IPS-15b (cell line): ENCODE data around the gene NUMA1.
A peak's percentile ranks its signal among the peaks of the same experiment; 100 is the strongest.

Experiments used
- H3K27me3 ChIP-seq: one replicate; pipeline ENCODE4 v1.6.1; 2013; ENCODE audit warnings: low read length; ENCODE audit not compliant: control insufficient read depth, insufficient read depth
- H3K36me3 ChIP-seq: one replicate; pipeline ENCODE4 v1.6.1; 2013; ENCODE audit warnings: low read length; ENCODE audit not compliant: control insufficient read depth, insufficient read depth
- H3K4me1 ChIP-seq: one replicate; pipeline ENCODE4 v1.6.1; 2013; ENCODE audit warnings: mild to moderate bottlenecking, low read length; ENCODE audit not compliant: control insufficient read depth, insufficient read depth
- H3K4me3 ChIP-seq: one replicate; pipeline ENCODE4 v1.5.1; 2013; ENCODE audit warnings: low read depth, low read length
- H3K9ac ChIP-seq: one replicate; pipeline ENCODE4 v1.6.1; 2013; ENCODE audit warnings: low read depth, mild to moderate bottlenecking, low read length
- H3K9me3 ChIP-seq: one replicate; pipeline ENCODE4 v1.6.1; 2013; ENCODE audit warnings: mild to moderate bottlenecking, low read length; ENCODE audit not compliant: control insufficient read depth, insufficient read depth

NUMA1 gene

DNA sequence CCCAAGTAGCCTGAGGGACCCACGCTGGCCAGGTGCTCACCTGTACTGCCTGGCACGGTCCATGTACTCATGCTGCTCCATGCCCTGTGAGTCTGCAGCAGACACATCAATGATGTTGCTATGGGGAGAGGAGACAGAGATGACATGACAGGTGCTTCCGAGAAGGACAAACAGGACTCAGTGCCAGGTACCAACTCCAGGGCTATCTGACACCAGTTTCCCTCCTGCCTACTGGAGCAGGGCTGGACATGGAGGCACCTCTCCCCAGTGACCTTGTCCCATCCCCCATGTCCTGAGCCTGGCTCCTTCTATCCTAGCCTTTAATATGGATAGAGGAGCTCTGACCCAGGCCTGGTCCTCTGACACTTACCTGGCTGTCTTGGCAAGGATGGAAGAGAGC, 18.4 kb upstream of the NUMA1 start:
- H3K4me1 ChIP-seq: peaks cover 3% of the 10 kb centered on the region
- no peak overlapping the region for H3K4me3 ChIP-seq
- no peaks in the 10 kb centered on the region for H3K9me3 ChIP-seq
- H3K27me3 ChIP-seq: no peaks in the 10 kb centered on the region
- peaks cover 50% of the 10 kb centered on the region for H3K36me3 ChIP-seq
- no peak overlapping the region for H3K9ac ChIP-seq

DNA sequence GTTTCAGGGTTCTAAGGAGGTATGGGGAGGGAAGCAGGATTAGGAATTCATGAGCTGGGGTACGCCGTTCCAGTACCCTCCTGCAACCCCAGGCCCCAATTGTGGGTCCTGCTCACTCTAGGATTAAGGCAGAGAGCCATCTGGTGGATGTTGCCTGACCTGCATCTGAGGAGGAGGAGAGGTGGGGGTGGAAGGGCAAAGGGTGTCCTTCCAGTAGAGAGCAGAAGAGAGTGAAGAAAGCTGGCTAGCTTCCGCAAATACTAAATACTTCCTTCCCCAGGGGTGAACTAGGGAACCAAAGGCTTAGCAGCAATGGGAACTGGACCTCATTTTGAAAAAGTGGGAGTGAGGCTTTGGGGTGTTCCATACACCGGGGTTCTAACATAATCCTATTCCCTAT, 10.9 kb upstream of the NUMA1 start:
- Histone ChIP-seq H3K4me1 (no peaks in the 10 kb centered on the region), H3K36me3 (peaks cover 10% of the 10 kb centered on the region), H3K4me3 (no peak overlapping the region), H3K9me3 (no peaks in the 10 kb centered on the region), H3K9ac (no peak overlapping the region), H3K27me3 (no peaks in the 10 kb centered on the region)

- Histone ChIP-seq H3K4me3 (no peak overlapping the region), H3K36me3 (no peaks in the 10 kb centered on the region), H3K4me1 (no peaks in the 10 kb centered on the region), H3K9me3 (no peaks in the 10 kb centered on the region), H3K9ac (no peak overlapping the region), H3K27me3 (no peaks in the 10 kb centered on the region)
Measured at GRCh38 chr11:72088076-72088808, 7.9 kb upstream of the NUMA1 start.

DNA sequence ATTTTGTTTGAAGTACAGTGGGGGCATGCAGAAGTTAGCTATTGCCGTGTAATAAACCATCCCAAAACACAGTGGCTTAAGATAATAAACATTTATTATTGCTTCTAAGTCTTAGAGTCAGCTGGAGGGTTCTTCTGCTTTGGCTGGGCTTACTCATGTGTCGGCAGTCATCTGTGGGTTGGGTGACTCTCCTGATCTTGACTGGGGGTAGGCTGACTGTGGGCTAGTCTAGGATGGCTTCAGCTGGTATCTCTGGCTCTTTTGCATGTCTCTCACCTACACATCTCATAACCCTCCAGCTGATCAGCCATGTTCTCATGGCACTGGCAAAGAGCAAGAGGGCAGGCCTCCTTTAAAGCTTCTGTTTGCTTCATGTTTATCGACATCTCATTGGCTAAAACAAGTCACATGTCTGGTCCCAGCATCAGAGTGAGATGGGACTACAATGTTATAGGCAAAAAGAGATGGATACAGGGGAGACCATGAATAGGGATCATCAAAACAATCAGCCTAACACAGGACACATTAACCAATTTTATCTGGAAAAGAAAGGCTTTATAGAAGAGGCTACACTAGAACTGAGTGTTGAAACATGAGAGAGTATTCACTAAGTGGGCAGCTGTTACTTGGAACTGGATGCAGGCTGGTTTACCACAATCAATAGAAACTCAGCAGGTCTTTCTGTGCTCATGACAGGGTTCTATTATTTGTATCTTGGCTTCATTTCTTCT, 5.4 kb upstream of the NUMA1 start:
- Histone ChIP-seq H3K4me1 (no peaks in the 10 kb centered on the region), H3K9ac (no peak overlapping the region), H3K9me3 (no peaks in the 10 kb centered on the region), H3K36me3 (no peaks in the 10 kb centered on the region), H3K27me3 (no peaks in the 10 kb centered on the region), H3K4me3 (no peak overlapping the region)

DNA sequence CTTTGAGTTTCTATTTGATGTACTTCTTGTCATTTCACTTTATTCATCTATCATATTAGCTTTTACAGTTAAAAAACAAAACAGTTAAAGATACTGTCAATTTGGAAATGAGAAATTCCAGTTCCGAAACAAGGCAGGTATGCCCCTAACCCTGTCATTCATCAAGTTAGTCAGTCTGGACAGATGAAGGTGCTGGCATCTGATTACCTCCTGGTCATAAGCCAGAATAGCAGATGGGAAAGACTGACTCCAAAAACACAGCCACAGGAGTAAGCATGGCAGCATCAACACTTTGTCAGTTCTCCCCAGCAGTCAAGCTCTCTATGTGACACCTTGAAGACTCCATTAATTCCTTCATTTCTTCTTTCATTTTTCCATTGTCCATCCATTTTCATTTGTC, 4.6 kb upstream of the NUMA1 start:
- Histone ChIP-seq H3K4me1 (no peaks in the 10 kb centered on the region), H3K27me3 (no peaks in the 10 kb centered on the region), H3K4me3 (no peak overlapping the region), H3K9me3 (no peaks in the 10 kb centered on the region), H3K36me3 (no peaks in the 10 kb centered on the region), H3K9ac (no peak overlapping the region)

- H3K36me3 ChIP-seq: no peaks in the 10 kb centered on the region
- no peak overlapping the region for H3K9ac ChIP-seq
- H3K4me3 ChIP-seq: no peak overlapping the region
- H3K4me1 ChIP-seq: no peaks in the 10 kb centered on the region
- H3K27me3 ChIP-seq: no peaks in the 10 kb centered on the region
- H3K9me3 ChIP-seq: no peaks in the 10 kb centered on the region
Measured at GRCh38 chr11:72084076-72084475, 3.7 kb upstream of the NUMA1 start.

DNA sequence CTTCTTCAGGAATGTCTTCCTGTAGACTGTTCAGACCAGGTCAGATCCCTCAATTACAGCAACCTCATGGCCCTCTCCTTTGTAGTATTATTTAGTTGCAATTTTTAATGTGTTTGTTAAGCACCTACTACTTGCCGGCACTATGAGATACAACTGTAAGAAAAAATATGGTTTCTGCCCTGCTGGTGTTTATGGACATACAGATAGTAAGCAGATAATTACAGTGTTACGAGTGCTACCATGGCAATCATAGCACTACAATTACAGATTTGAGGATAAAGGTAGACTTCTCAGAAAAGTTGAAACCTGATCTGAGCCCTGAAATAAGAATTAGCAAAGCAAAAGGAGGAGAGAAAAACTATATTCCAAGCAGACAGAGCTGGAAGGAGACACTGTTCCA, 3.1 kb upstream of the NUMA1 start:
- Histone ChIP-seq H3K4me1 (no peaks in the 10 kb centered on the region), H3K27me3 (no peaks in the 10 kb centered on the region), H3K36me3 (no peaks in the 10 kb centered on the region), H3K9me3 (no peaks in the 10 kb centered on the region), H3K4me3 (no peak overlapping the region), H3K9ac (no peak overlapping the region)

- H3K36me3 ChIP-seq: no peaks in the 10 kb centered on the region
- H3K27me3 ChIP-seq: no peaks in the 10 kb centered on the region
- H3K9ac ChIP-seq: no peak overlapping the region
- H3K9me3 ChIP-seq: no peaks in the 10 kb centered on the region
- no peaks in the 10 kb centered on the region for H3K4me1 ChIP-seq
- H3K4me3 ChIP-seq: no peak overlapping the region
Measured at GRCh38 chr11:72081821-72082453, 1.6 kb upstream of the NUMA1 start.

GRCh38 chr11:72081184-72081644, 872 bp upstream of the NUMA1 start:
- Histone ChIP-seq H3K9ac (peak overlapping the region; percentile 88), H3K4me1 (no peaks in the 10 kb centered on the region), H3K27me3 (no peaks in the 10 kb centered on the region), H3K9me3 (no peaks in the 10 kb centered on the region), H3K36me3 (no peaks in the 10 kb centered on the region), H3K4me3 (peak overlapping the region; percentile 81)

GRCh38 chr11:72079819-72080325, 470 bp downstream of the NUMA1 start:
- Histone ChIP-seq H3K27me3 (no peaks in the 10 kb centered on the region), H3K9me3 (no peaks in the 10 kb centered on the region), H3K4me3 (peak overlapping the region; percentile 82), H3K9ac (peak overlapping the region; percentile 81), H3K4me1 (no peaks in the 10 kb centered on the region), H3K36me3 (no peaks in the 10 kb centered on the region)

DNA sequence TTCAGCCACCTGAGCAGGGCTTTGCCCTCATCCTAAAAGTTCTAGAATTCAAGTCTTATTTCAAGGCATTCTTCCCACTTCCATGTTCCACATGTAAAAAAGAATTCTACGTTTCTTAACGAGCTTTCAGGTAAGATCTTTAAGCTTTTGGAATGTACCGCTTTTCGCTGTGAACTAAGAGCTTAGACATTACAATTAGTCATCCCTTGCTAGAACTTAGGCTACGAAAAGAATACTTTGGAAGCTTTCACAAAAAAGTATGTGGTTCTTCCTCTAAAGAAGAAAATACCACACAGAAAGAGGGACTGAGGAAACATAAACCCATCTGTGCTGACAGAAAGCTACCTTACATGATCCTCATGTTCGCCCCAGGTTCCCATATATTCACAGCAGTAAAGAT, 1.9 kb downstream of the NUMA1 start:
- Histone ChIP-seq H3K4me3 (peak overlapping the region; percentile 82), H3K9me3 (no peaks in the 10 kb centered on the region), H3K27me3 (no peaks in the 10 kb centered on the region), H3K9ac (no peak overlapping the region), H3K36me3 (no peaks in the 10 kb centered on the region), H3K4me1 (no peaks in the 10 kb centered on the region)
